K562 (cell line): ENCODE measurements around the gene POMT2. TPM values are rescaled to one million over a fixed set of nuclear protein-coding genes. Genes with fewer than 3 reads are reported as not detected.

Experiments used
- ATAC-seq: fragments of 200-7000 bp; cut with Tn5 transposase; 3 replicates; pipeline ENCODE4 v1.9.1; 2020; ENCODE audit warnings: moderate library complexity
- BruUV-seq: library from RNA; stranded (reverse); fragments of 400-500 nt; replicated peaks from 2 replicates; lab custom pipeline; 2021; lab: Mats Ljungman, UMichigan
- CTCF ChIA-PET: fragments of 300-600 bp; formaldehyde crosslinking; extraction: SDS; loops from one replicate; lab custom pipeline; 2021; ENCODE audit warnings: low intra/inter-chr PET ratio; lab: Yijun Ruan, JAX
- POLR2A ChIA-PET: fragments of 300-600, 350-650 bp; sonication (Branson Sonifier 250); formaldehyde crosslinking; extraction: SDS; loops from one replicate; lab custom pipeline; 2021; ENCODE audit warnings: antibody characterized with exemption, inconsistent platforms; lab: Yijun Ruan, JAX
- DNase-seq, 4 experiments: peaks; one replicate each; pipeline versions ENCODE4 v3.0.0 to v3.0.0-alpha.2; 2011 to 2018; ENCODE audit warnings: low spot score in 3 of 4, mixed read lengths in 3 of 4; ENCODE audit errors: extremely low read depth in 1 of 4
- FAIRE-seq: peaks from 2 replicates; lab custom pipeline; 2011; peaks lifted over from hg19 to GRCh38; lab: Jason Lieb, UNC
- H2AFZ ChIP-seq: 2 replicates; pipeline ENCODE4 v1.6.0; 2011; ENCODE audit warnings: low read depth, low read length, control low read depth, inconsistent platforms
- H3K27ac ChIP-seq: fragments of 200-600 bp; 3 replicates; pipeline ENCODE4 v1.8.0; 2011; ENCODE audit warnings: low read depth, mild to moderate bottlenecking, control low read depth, inconsistent platforms, low read length, moderate library complexity, mixed read lengths; ENCODE audit errors: extremely low read depth
- H3K27me3 ChIP-seq, 2 experiments: fragments of 300-600 bp in 1 of 2; 2 replicates in 1 of 2; 3 replicates in 1 of 2; pipeline versions ENCODE4 v1.6.0 to v1.8.0; 2011; ENCODE audit warnings: inconsistent platforms in 2 of 2, low read length in 2 of 2, mild to moderate bottlenecking in 1 of 2, mixed read lengths in 1 of 2, moderate library complexity in 1 of 2; ENCODE audit not compliant: control insufficient read depth in 2 of 2, insufficient read depth in 2 of 2
- H3K36me3 ChIP-seq: fragments of 300-600 bp; 3 replicates; pipeline ENCODE4 v1.8.0; 2011; ENCODE audit warnings: mild to moderate bottlenecking, low read length, inconsistent platforms; ENCODE audit not compliant: control insufficient read depth, insufficient read depth
- H3K4me1 ChIP-seq, 2 experiments: fragments of 200-600 bp in 1 of 2; replicated peaks in 1 of 2; 2 replicates in 1 of 2; 3 replicates in 1 of 2; pipeline versions ENCODE4 v1.5.1 to v1.8.0; 2011; ENCODE audit warnings: inconsistent platforms in 2 of 2, low read length in 2 of 2, mild to moderate bottlenecking in 1 of 2, mixed read lengths in 1 of 2, moderate library complexity in 1 of 2; ENCODE audit not compliant: control insufficient read depth in 2 of 2, insufficient read depth in 2 of 2
- H3K4me2 ChIP-seq: 2 replicates; pipeline ENCODE4 v1.6.1; 2011; ENCODE audit warnings: low read length, control low read depth, inconsistent platforms, mixed read lengths; ENCODE audit not compliant: insufficient read depth
- H3K4me3 ChIP-seq: fragments of 200-600 bp; sonication (generic), shearing (Covaris generic); 2 replicates; pipeline ENCODE4 v1.5.1; 2016; ENCODE audit warnings: control low read depth, inconsistent platforms
- H3K79me2 ChIP-seq: fragments of 200-600 bp; 3 replicates; pipeline ENCODE4 v1.8.0; 2011; ENCODE audit warnings: low read length, inconsistent platforms; ENCODE audit not compliant: control insufficient read depth, insufficient read depth
- H3K9ac ChIP-seq, 2 experiments: 2 replicates each; pipeline versions ENCODE4 v1.6.0 to v1.6.1; 2011; ENCODE audit warnings: low read depth in 2 of 2, low read length in 2 of 2, control low read depth in 1 of 2, inconsistent platforms in 1 of 2, mild to moderate bottlenecking in 1 of 2, mixed read lengths in 1 of 2; ENCODE audit not compliant: insufficient read depth in 1 of 2
- H3K9me1 ChIP-seq: one replicate; pipeline ENCODE4 v1.6.0; 2011; ENCODE audit warnings: inconsistent platforms, mild to moderate bottlenecking, low read length, moderate library complexity; ENCODE audit not compliant: control insufficient read depth, insufficient read depth
- H3K9me3 ChIP-seq: replicated peaks from 2 replicates; pipeline ENCODE4 v1.5.1; 2011; ENCODE audit warnings: low read depth, low read length, inconsistent platforms; ENCODE audit not compliant: control insufficient read depth, insufficient read depth
- H4K20me1 ChIP-seq: replicated peaks from 2 replicates; pipeline ENCODE4 v1.6.1; 2011; ENCODE audit warnings: low read length, inconsistent platforms, mixed read lengths; ENCODE audit not compliant: control insufficient read depth, insufficient read depth
- CBX2 ChIP-seq: fragments of 200-600 bp; sonication (generic); IDR thresholded peaks from one replicate; pipeline ENCODE4 v1.6.1; 2012; ENCODE audit warnings: mild to moderate bottlenecking, low read length, inconsistent platforms; ENCODE audit not compliant: insufficient read depth, poor library complexity, severe bottlenecking
- E2F3 ChIP-seq: fragments of 250-450 bp; sonication (Bioruptor Pico); IDR thresholded peaks from 2 replicates; pipeline ENCODE4 v1.4.0; 2020; ENCODE audit warnings: mild to moderate bottlenecking
- GMEB1 ChIP-seq: fragments of 250-450 bp; sonication (Bioruptor Pico); IDR thresholded peaks from 2 replicates; pipeline ENCODE4 v1.4.0; 2020; ENCODE audit warnings: mild to moderate bottlenecking
- IRF9 ChIP-seq: fragments of 450-650 bp; IDR thresholded peaks from 2 replicates; pipeline ENCODE4 v1.6.1; 2016; ENCODE audit warnings: missing biosample characterization, missing genetic modification characterization
- MCM5 ChIP-seq: fragments of 450-650 bp; IDR thresholded peaks from 2 replicates; pipeline ENCODE4 v1.6.1; 2016; ENCODE audit warnings: low read depth
- MEIS2 ChIP-seq: fragments of 450-650 bp; IDR thresholded peaks from 2 replicates; pipeline ENCODE4 v1.6.1; 2014; ENCODE audit warnings: mild to moderate bottlenecking; ENCODE audit not compliant: partially characterized antibody
- PCBP2 ChIP-seq: fragments of 200-400 bp; formaldehyde crosslinking; IDR thresholded peaks from 2 replicates; pipeline ENCODE4 v1.6.1; 2018; ENCODE audit warnings: low read length, low read depth, mild to moderate bottlenecking, moderate library complexity; ENCODE audit not compliant: poor library complexity, severe bottlenecking
- POLR2AphosphoS5 ChIP-seq: IDR thresholded peaks from 2 replicates; pipeline ENCODE4 v1.6.1; 2011; ENCODE audit warnings: mild to moderate bottlenecking, low read depth, low read length, moderate library complexity; ENCODE audit not compliant: control insufficient read depth, insufficient read depth
- PTRF ChIP-seq: fragments of 450-650 bp; IDR thresholded peaks from 2 replicates; pipeline ENCODE4 v1.6.1; 2016; ENCODE audit warnings: mild to moderate bottlenecking, missing genetic modification characterization, missing compliant biosample characterization
- RBM15 ChIP-seq: fragments of 200-400 bp; formaldehyde crosslinking; IDR thresholded peaks from 2 replicates; pipeline ENCODE4 v1.6.1; 2018; ENCODE audit warnings: mild to moderate bottlenecking, low read length, moderate library complexity; ENCODE audit not compliant: insufficient read depth
- SLC30A9 ChIP-seq: fragments of 250-450 bp; sonication (Bioruptor Pico); IDR thresholded peaks from 2 replicates; pipeline ENCODE4 v1.8.0; 2022; ENCODE audit warnings: mild to moderate bottlenecking, moderate library complexity
- SMAD3 ChIP-seq: fragments of 450-650 bp; formaldehyde crosslinking; conservative IDR thresholded peaks from 2 replicates; pipeline ENCODE4 v1.4.0; 2020; ENCODE audit warnings: mild to moderate bottlenecking
- TCF7 ChIP-seq: sonication (generic); IDR thresholded peaks from 2 replicates; pipeline ENCODE4 v1.6.1; 2016; ENCODE audit warnings: antibody characterized with exemption, borderline replicate concordance
- U2AF1 ChIP-seq: fragments of 200-400 bp; formaldehyde crosslinking; optimal IDR thresholded peaks from 2 replicates; pipeline ENCODE3; 2017; ENCODE audit warnings: mild to moderate bottlenecking, low read depth, low read length, moderate library complexity
- ZMIZ1 ChIP-seq, 2 experiments: fragments of 150-350 bp in 1 of 2; IDR thresholded peaks; 2 replicates each; pipeline ENCODE4 v1.6.1; 2012 to 2016; ENCODE audit warnings: low read depth in 2 of 2, low read length in 2 of 2, mild to moderate bottlenecking in 1 of 2, moderate library complexity in 1 of 2
- ZNF589 ChIP-seq: fragments of 200-800 bp; sonication (Bioruptor generic); IDR thresholded peaks from 2 replicates; pipeline ENCODE4 v1.6.1; 2016; ENCODE audit warnings: low read depth, missing genetic modification characterization, missing compliant biosample characterization
- ZNF696 ChIP-seq: fragments of 250-450 bp; sonication (Bioruptor Pico); conservative IDR thresholded peaks from 2 replicates; pipeline ENCODE4 v1.4.0; 2020; ENCODE audit warnings: mild to moderate bottlenecking, moderate library complexity
- ZNF76 ChIP-seq: fragments of 250-450 bp; sonication (Bioruptor Pico); IDR thresholded peaks from 2 replicates; pipeline ENCODE4 v1.4.0; 2020; ENCODE audit warnings: mild to moderate bottlenecking, moderate library complexity, borderline replicate concordance
- WGBS: fragments of 100-300 bp; shearing (Covaris generic); methylation state at CpG from one replicate; pipeline ENCODE4 v1.1.6; 2016; ENCODE audit warnings: low coverage, mixed read lengths; ENCODE audit not compliant: insufficient coverage; ENCODE audit errors: missing lambda C conversion rate; 5-methylcytosine and 5-hydroxymethylcytosine counted together
- in situ Hi-C: fragments of 300-500 bp; cut with MboI; formaldehyde crosslinking; loops from 4 replicates; pipeline ENCODE4 v1.15.0; 2018; ENCODE audit warnings: inconsistent platforms, mixed read lengths
- intact Hi-C: fragments of 100-400 bp; cut with micrococcal nuclease; formaldehyde crosslinking; loops from 2 replicates; pipeline ENCODE4 v1.14.2; 2022
- polyA plus RNA-seq, 8 experiments: library from polyadenylated mRNA; depleted of rRNA in 4 of 8; stranded (reverse) in 5 of 8; unstranded in 3 of 8; fragments of >200 nt; fragmentation: Nextera tagmentation in 2 of 8; fragmentation: Illumina TruSeq in 1 of 8; extraction: Ambion mirVana in 2 of 8; extraction: Trizol in 1 of 8; gene quantifications; 2 replicates each; pipeline versions ENCODE4 v1.2.1 to v1.2.3, GENCODE V29; 2011 to 2014; ENCODE audit warnings: inconsistent platforms in 1 of 8, missing spikeins in 1 of 8
- total RNA-seq, 7 experiments: library from RNA; depleted of rRNA in 6 of 7; stranded (reverse); fragments of >200 nt in 6 of 7; fragmentation: Illumina TruSeq in 2 of 7; extraction: Trizol in 2 of 7; gene quantifications; 2 replicates each; pipeline versions ENCODE4 v1.2.1 to v1.2.3, GENCODE V29; 2011 to 2021; ENCODE audit warnings: low replicate concordance in 1 of 7

Gene POMT2
- total and polyA plus RNA-seq, 9 of the 15 experiments (the other 6 are each of a cell fraction or from before 2014, with no cell fraction given), result 0.39 to 16.6 (median 7.8) TPM

- H3K27me3 ChIP-seq, result no peaks in the 10 kb centered on the region
- no TSS peak for BruUV-seq
- no peaks in the 10 kb centered on the region; the same call in 2 of the 3 replicates for H3K79me2 ChIP-seq
- H3K9me3 ChIP-seq, result no peaks in the 10 kb centered on the region
- peaks cover 7% of the 10 kb centered on the region; the same call in 1 of the 3 replicates for H3K36me3 ChIP-seq
- no peak for TF ChIP-seq MCM5
- TF ChIP-seq POLR2AphosphoS5, result no peak
- no peak for TF ChIP-seq TCF7
- no peak for TF ChIP-seq ZMIZ1 (IDR thresholded peaks at IDR 0.05; ENCODE audit: low read depth in 2 of 2, low read length in 2 of 2)
- no peak for TF ChIP-seq SMAD3 (CRISPR knock-in tag)
- no peak for TF ChIP-seq GMEB1 (CRISPR knock-in tag)
- TF ChIP-seq PCBP2, result no peak
- no peak for TF ChIP-seq ZNF589 (CRISPR knock-in tag)
- no peak for TF ChIP-seq PTRF (tag)
- TF ChIP-seq E2F3 (CRISPR knock-in tag), result no peak
- no peak for TF ChIP-seq RBM15
- TF ChIP-seq CBX2, result no peak
- no peak for TF ChIP-seq ZNF696 (CRISPR knock-in tag)
- TF ChIP-seq SLC30A9 (CRISPR knock-in tag), result no peak
- no peak for TF ChIP-seq IRF9
- no peak for TF ChIP-seq MEIS2
- no peak for TF ChIP-seq ZNF76
- TF ChIP-seq U2AF1, result no peak
- no peak for DNase-seq
- WGBS, result 69% methylated on average over 4 of the region's 4 CpGs
- intact Hi-C loops (no loop called here), in situ Hi-C loops (no loop called here)
- H3K9ac ChIP-seq, result no peak overlapping the region
- H3K9me1 ChIP-seq, result no peaks in the 10 kb centered on the region
- no peak overlapping the region for H3K27ac ChIP-seq
- H2AFZ ChIP-seq, result no peak overlapping the region
- no peak overlapping the region for H3K4me3 ChIP-seq
- no peak overlapping the region for H3K4me2 ChIP-seq
- ChIA-PET CTCF (no interaction called here), POLR2A (no interaction called here)
- FAIRE-seq, result no peak
- H4K20me1 ChIP-seq, result no peaks in the 10 kb centered on the region
- no peak for ATAC-seq
- no peaks in the 10 kb centered on the region for H3K4me1 ChIP-seq
Observed at GRCh38 chr14:77310026-77310425, 10.7 kb downstream of the POMT2 start.
